MM.1S (cell line): ENCODE measurements around the gene ZNF526.

ENCODE experiments used
- DNase-seq: peaks from one replicate; pipeline ENCODE4 v3.0.0-alpha.2; 2015
- H2AFZ ChIP-seq: fragments of 300-600 bp; sonication (generic); 2 replicates; pipeline ENCODE4 v1.6.0; 2016; ENCODE audit warnings: antibody characterized with exemption, low read length
- H3F3A ChIP-seq: fragments of 300-600 bp; sonication (generic); 2 replicates; pipeline ENCODE4 v1.6.1; 2016; ENCODE audit warnings: mild to moderate bottlenecking, antibody characterized with exemption, low read length, moderate library complexity, mixed read lengths; ENCODE audit not compliant: insufficient read depth
- H3K27ac ChIP-seq: fragments of 300-600 bp; sonication (generic); 2 replicates; pipeline ENCODE4 v1.5.1; 2016; ENCODE audit warnings: mild to moderate bottlenecking, low read length
- H3K27me3 ChIP-seq: fragments of 300-600 bp; sonication (generic); replicated peaks from 2 replicates; pipeline ENCODE4 v1.6.0; 2016; ENCODE audit warnings: low read length; ENCODE audit not compliant: insufficient read depth
- H3K36me3 ChIP-seq: fragments of 300-600 bp; sonication (generic); replicated peaks from 2 replicates; pipeline ENCODE4 v1.6.1; 2016; ENCODE audit warnings: mild to moderate bottlenecking, low read length, mixed read lengths; ENCODE audit not compliant: insufficient read depth
- H3K4me1 ChIP-seq: fragments of 300-600 bp; sonication (generic); 2 replicates; pipeline ENCODE4 v1.6.1; 2016; ENCODE audit warnings: low read length, mixed read lengths
- H3K4me2 ChIP-seq: fragments of 300-600 bp; sonication (generic); 2 replicates; pipeline ENCODE4 v1.6.0; 2016; ENCODE audit warnings: low read depth, low read length
- H3K4me3 ChIP-seq: fragments of 300-600 bp; sonication (generic); 2 replicates; pipeline ENCODE4 v1.5.1; 2016; ENCODE audit warnings: low read length, mixed read lengths
- H3K79me2 ChIP-seq: fragments of 300-600 bp; sonication (generic); 2 replicates; pipeline ENCODE4 v1.6.1; 2016; ENCODE audit warnings: mixed run types, low read length, mixed read lengths
- H3K9ac ChIP-seq: fragments of 300-600 bp; sonication (generic); 2 replicates; pipeline ENCODE4 v1.6.1; 2016; ENCODE audit warnings: low read length, mixed read lengths
- H3K9me2 ChIP-seq: fragments of 300-600 bp; sonication (generic); replicated peaks from 2 replicates; pipeline ENCODE4 v1.6.1; 2016; ENCODE audit warnings: mild to moderate bottlenecking, low read length, mixed read lengths; ENCODE audit not compliant: insufficient read depth
- H3K9me3 ChIP-seq: fragments of 300-600 bp; sonication (generic); replicated peaks from 2 replicates; pipeline ENCODE4 v1.6.1; 2016; ENCODE audit warnings: mild to moderate bottlenecking, low read length, mixed read lengths; ENCODE audit not compliant: insufficient read depth
- H4K20me1 ChIP-seq: fragments of 300-600 bp; sonication (generic); 2 replicates; pipeline ENCODE4 v1.6.1; 2016; ENCODE audit warnings: mild to moderate bottlenecking, low read length, moderate library complexity, mixed read lengths; ENCODE audit not compliant: insufficient read depth
- CTCF ChIP-seq: fragments of 300-600 bp; sonication (generic); IDR thresholded peaks from 2 replicates; pipeline ENCODE4 v1.5.1; 2016; ENCODE audit warnings: antibody characterized with exemption, low read length, mixed read lengths
- EZH2 ChIP-seq: fragments of 300-600 bp; sonication (generic); optimal IDR thresholded peaks from 2 replicates; pipeline ENCODE3; 2017; ENCODE audit warnings: low read depth, mild to moderate bottlenecking, antibody characterized with exemption, low read length, mixed read lengths
- EZH2phosphoT487 ChIP-seq: fragments of 300-600 bp; sonication (generic); IDR thresholded peaks from 2 replicates; pipeline ENCODE4 v1.6.1; 2018; ENCODE audit warnings: antibody characterized with exemption, low read length

Gene ZNF526

DNA sequence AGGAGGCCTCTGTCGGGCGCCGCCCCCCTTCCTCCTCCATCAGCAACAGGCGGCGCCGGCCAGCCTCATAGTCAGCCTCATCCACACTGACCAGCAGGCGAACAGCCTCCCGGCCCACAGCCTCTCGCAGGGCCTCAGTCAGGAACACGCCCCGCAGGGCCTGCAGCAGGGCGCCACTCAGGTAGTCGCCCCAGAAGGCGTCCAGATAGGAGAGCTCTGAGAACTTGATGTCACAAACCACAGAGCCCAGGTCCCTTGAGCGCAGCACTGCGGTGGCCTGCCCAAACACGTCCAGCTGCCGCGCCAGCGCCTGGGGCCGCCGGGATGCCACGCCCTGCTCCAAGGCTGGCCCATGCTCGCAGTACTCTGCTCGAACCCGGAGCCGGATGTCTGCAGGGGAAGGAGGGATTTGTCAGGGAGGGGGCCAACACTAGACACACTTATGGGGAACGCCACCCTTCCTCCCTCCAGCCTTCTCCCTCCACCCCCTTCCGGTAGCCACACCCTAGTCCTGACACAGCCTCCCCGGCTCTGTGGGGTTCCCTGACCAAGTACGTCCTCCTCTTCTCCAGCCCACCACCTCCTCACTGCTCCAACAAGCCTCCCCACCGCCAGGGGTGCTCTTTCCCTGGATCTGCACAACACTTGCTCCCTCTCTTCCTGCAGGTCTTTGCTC, 20.5 kb upstream of the ZNF526 start:
- peak overlapping the region; percentile 82; the same call in 1 of the 2 replicates for H3K27ac ChIP-seq

DNA sequence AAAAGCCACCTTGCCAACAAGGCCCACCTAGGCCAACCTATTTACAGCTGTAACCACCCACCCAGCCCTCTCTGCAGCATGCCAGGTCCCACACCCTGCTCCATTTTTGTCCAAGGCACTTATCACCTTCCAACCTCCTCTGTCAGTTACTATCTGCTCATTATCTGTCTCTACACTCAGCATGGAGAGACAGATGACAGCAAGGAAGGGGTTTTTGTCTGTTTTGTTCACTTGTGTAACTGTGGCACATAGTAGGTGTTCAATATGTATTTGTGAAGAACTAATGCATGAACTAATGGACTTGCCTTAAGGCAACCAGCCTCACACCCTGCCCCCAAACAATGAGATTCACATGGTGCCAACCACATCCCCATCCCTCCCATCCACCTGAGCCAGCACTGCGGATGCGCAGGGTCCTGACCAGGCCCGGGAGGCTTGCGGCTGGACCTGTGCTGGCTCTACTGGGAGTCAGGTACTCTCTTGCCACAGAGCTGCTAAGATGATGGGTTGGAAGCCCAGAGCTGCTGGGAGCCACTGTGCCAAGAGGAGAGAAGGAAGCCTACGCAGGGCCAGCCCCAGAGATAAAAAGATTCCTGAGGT, 19.9 kb upstream of the ZNF526 start:
- Histone ChIP-seq H3K27me3 (no peaks in the 10 kb centered on the region), H3K79me2 (peaks cover 53% of the 10 kb centered on the region), H3K9ac (peak overlapping the region; percentile 1; the same call in 1 of the 2 replicates), H3K4me1 (peaks cover 57% of the 10 kb centered on the region), H3F3A (peaks cover 39% of the 10 kb centered on the region), H3K4me3 (peak overlapping the region; percentile 24; the same call in 1 of the 2 replicates), H3K27ac (peak overlapping the region; percentile 82; the same call in 1 of the 2 replicates), H3K4me2 (peak overlapping the region; percentile 84), H3K9me3 (no peaks in the 10 kb centered on the region), H3K36me3 (peaks cover 3% of the 10 kb centered on the region; the same call in 1 of the 2 replicates), H4K20me1 (no peaks in the 10 kb centered on the region), H2AFZ (no peak overlapping the region), H3K9me2 (no peaks in the 10 kb centered on the region)
- no peak for TF ChIP-seq EZH2
- no peak for TF ChIP-seq EZH2phosphoT487
- TF ChIP-seq CTCF = no peak
- DNase-seq = no peak

More for the DNA sequence above, 20.5 kb upstream of the ZNF526 start:
- no peaks in the 10 kb centered on the region for H3K9me3 ChIP-seq
- no peaks in the 10 kb centered on the region for H3K27me3 ChIP-seq
- peaks cover 3% of the 10 kb centered on the region; the same call in 1 of the 2 replicates for H3K36me3 ChIP-seq
- peak; percentile 61 for DNase-seq
- peak overlapping the region; percentile 84 for H3K4me2 ChIP-seq
- no peak for TF ChIP-seq EZH2
- peak; percentile 60 for TF ChIP-seq CTCF
- no peak for TF ChIP-seq EZH2phosphoT487
- H3F3A ChIP-seq = peaks cover 39% of the 10 kb centered on the region
- peaks cover 47% of the 10 kb centered on the region for H3K79me2 ChIP-seq
- H3K9me2 ChIP-seq = no peaks in the 10 kb centered on the region
- H3K9ac ChIP-seq = peak overlapping the region; percentile 51; the same call in 1 of the 2 replicates
- peak overlapping the region; percentile 24 for H3K4me3 ChIP-seq
- 0 out of 2 replicates have a peak overlapping the region, but pooled peaks have one; percentile 38 for H2AFZ ChIP-seq
- H3K4me1 ChIP-seq = peaks cover 54% of the 10 kb centered on the region
- H4K20me1 ChIP-seq = no peaks in the 10 kb centered on the region

GRCh38 chr19:42201489-42202289, 18.4 kb upstream of the ZNF526 start:
- Histone ChIP-seq H3K9me3 (no peaks in the 10 kb centered on the region), H3K4me2 (peak overlapping the region; percentile 31; the same call in 1 of the 2 replicates), H3K79me2 (peaks cover 68% of the 10 kb centered on the region), H3F3A (peaks cover 39% of the 10 kb centered on the region), H4K20me1 (no peaks in the 10 kb centered on the region), H3K4me1 (peaks cover 57% of the 10 kb centered on the region), H3K27me3 (no peaks in the 10 kb centered on the region), H2AFZ (no peak overlapping the region), H3K9me2 (no peaks in the 10 kb centered on the region), H3K27ac (peak overlapping the region; percentile 82; the same call in 1 of the 2 replicates), H3K4me3 (no peak overlapping the region), H3K9ac (no peak overlapping the region; the same call in 1 of the 2 replicates), H3K36me3 (peaks cover 3% of the 10 kb centered on the region; the same call in 1 of the 2 replicates)
- peak; percentile 36 for DNase-seq
- no peak for TF ChIP-seq CTCF
- no peak for TF ChIP-seq EZH2
- no peak for TF ChIP-seq EZH2phosphoT487
